ENCODE data around the gene BTF3.

- TF ChIP-seq CTCF (conservative IDR thresholded peaks at IDR 0.05) (no peak), EZH2 (IDR thresholded peaks at IDR 0.05; ENCODE audit: low read depth) (no peak)
These were observed 46.5 kb downstream of the BTF3 start for GRCh38 chr5:73544429-73545402.
